ENCODE data around the gene IAH1.
"Not testable (repeated sequence)": the region's sequence is repeated elsewhere in the genome, so short reads cannot be mapped to it uniquely, and the experiment has no call there.

Gene IAH1

DNA sequence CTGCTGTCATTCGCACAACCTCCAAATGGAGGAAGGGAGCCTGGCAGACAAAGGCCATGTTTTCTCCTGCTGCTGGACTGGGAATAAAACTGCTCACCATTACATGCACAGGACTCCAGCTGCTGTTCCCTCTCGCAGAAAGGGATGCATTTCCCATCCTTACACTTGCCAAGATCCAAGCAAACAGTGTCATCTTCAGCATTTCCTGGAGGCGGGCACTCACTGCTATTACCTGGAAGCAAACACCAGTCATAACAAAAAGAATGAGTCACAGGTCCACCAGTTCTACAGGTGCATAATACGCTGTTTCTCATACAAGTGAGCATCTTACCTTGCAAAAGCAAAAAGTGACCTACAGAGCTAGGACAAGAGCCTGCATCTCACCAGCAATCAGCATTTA, 22.7 kb downstream of the IAH1 start:
- Histone ChIP-seq H3K79me2 (ENCODE audit: insufficient read depth, low read length) (no peaks in the 10 kb centered on the region), H3K27ac (ENCODE audit: low read depth, low read length) (no peak overlapping the region), H3K36me3 (ENCODE audit: low read length) (peaks cover 42% of the 10 kb centered on the region), H3F3A (ENCODE audit: insufficient read depth) (0 out of 2 replicates have a peak, but pooled peaks cover 3% of the 10 kb centered on the region), H3K4me2 (ENCODE audit: low read depth, low read length, poor library complexity, severe bottlenecking) (no peak overlapping the region), H3K4me3 (ENCODE audit: insufficient read depth, low read length, poor library complexity, severe bottlenecking) (no peak overlapping the region), H3K9me2 (replicated peaks; ENCODE audit: insufficient read depth, low read length) (no peaks in the 10 kb centered on the region), H3K27me3 (ENCODE audit: low read length) (no peaks in the 10 kb centered on the region), H4K20me1 (ENCODE audit: low read depth, low read length) (no peaks in the 10 kb centered on the region), H3K9me3 (ENCODE audit: insufficient read depth, low read length) (no peaks in the 10 kb centered on the region), H2AFZ (ENCODE audit: low read depth, low read length, severe bottlenecking) (no peak overlapping the region), H3K9ac (ENCODE audit: low read length) (no peak overlapping the region)
- no peak for TF ChIP-seq EZH2phosphoT487 (conservative IDR thresholded peaks at IDR 0.05; ENCODE audit: low read length)
- TF ChIP-seq, protein P1, sequence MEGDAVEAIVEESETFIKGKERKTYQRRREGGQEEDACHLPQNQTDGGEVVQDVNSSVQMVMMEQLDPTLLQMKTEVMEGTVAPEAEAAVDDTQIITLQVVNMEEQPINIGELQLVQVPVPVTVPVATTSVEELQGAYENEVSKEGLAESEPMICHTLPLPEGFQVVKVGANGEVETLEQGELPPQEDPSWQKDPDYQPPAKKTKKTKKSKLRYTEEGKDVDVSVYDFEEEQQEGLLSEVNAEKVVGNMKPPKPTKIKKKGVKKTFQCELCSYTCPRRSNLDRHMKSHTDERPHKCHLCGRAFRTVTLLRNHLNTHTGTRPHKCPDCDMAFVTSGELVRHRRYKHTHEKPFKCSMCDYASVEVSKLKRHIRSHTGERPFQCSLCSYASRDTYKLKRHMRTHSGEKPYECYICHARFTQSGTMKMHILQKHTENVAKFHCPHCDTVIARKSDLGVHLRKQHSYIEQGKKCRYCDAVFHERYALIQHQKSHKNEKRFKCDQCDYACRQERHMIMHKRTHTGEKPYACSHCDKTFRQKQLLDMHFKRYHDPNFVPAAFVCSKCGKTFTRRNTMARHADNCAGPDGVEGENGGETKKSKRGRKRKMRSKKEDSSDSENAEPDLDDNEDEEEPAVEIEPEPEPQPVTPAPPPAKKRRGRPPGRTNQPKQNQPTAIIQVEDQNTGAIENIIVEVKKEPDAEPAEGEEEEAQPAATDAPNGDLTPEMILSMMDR (IDR thresholded peaks at IDR 0.05; ENCODE audit: insufficient read depth, low read length, poor library complexity, severe bottlenecking) = no peak

DNA sequence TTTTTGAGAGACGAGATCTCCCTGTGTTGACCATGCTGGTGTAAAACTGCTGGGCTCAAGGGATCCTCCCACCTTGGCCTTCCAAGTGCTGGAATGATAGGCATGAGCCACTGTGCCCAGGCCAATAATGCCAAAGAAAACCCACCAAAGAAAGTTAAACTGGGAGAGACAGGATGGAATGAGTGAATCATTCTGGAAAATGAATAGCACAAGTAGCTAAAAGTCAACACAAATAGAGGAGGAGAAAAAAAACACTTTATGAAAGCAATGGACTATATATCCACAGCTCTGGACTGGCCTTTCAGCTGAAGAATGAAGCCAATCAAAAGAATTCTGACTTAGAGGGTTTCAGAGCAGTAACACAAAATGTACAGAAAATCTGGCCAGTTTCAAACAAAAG, 23.9 kb downstream of the IAH1 start:
- H3K9me3 ChIP-seq (ENCODE audit: insufficient read depth, low read length) = no peaks in the 10 kb centered on the region
- H3F3A ChIP-seq (ENCODE audit: insufficient read depth) = no peaks in the 10 kb centered on the region
- no peaks in the 10 kb centered on the region for H3K27me3 ChIP-seq (ENCODE audit: low read length)
- no peak overlapping the region for H3K9ac ChIP-seq (ENCODE audit: low read length)
- TF ChIP-seq EZH2phosphoT487 (conservative IDR thresholded peaks at IDR 0.05; ENCODE audit: low read length) = no peak
- TF ChIP-seq, protein P1 (IDR thresholded peaks at IDR 0.05; ENCODE audit: insufficient read depth, low read length, poor library complexity, severe bottlenecking) = no peak
- H3K9me2 ChIP-seq (replicated peaks; ENCODE audit: insufficient read depth, low read length) = no peaks in the 10 kb centered on the region
- no peak overlapping the region for H3K4me2 ChIP-seq (ENCODE audit: low read depth, low read length, poor library complexity, severe bottlenecking)
- H3K27ac ChIP-seq (ENCODE audit: low read depth, low read length) = no peak overlapping the region
- peaks cover 34% of the 10 kb centered on the region for H3K36me3 ChIP-seq (ENCODE audit: low read length)
- H2AFZ ChIP-seq (ENCODE audit: low read depth, low read length, severe bottlenecking) = no peak overlapping the region
- H3K79me2 ChIP-seq (ENCODE audit: insufficient read depth, low read length) = no peaks in the 10 kb centered on the region
- no peak overlapping the region for H3K4me3 ChIP-seq (ENCODE audit: insufficient read depth, low read length, poor library complexity, severe bottlenecking)
- H4K20me1 ChIP-seq (ENCODE audit: low read depth, low read length) = no peaks in the 10 kb centered on the region

DNA sequence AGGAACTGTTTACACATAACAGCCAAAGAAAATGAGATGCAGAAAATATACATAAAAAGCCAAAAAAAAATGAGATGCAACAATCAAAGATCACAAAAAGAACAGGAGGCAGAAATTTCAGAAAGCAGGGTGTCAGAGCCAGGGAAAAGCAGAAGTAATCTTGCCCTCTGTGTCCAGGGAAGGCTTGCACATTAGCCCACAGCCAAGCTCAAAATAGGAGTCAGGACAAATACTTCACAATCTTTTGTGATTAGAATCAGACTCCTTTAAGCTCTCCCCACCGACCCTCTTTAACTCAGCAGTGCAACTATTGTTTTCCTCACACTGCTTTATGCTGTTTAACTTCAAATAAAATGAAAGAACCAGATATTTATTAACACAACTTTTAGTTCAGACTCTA, 34.6 kb downstream of the IAH1 start:
- no peaks in the 10 kb centered on the region for H4K20me1 ChIP-seq (ENCODE audit: low read depth, low read length)

DNA sequence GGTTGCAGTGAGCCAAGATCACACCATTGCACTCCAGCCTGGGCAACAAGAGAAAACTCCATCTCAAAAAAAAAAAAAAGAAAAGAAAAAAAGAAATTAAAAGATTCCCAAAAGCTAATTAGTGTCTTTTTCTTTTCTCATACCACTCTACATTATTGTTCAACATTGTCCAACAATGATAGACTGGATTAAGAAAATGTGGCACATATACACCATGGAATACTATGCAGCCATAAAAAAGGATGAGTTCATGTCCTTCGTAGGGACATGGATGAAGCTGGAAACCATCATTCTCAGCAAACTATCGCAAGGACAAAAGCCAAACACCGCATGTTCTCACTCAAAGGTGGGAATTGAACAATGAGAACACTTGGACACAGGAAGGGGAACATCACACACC, 39.6 kb downstream of the IAH1 start:
- peaks cover 28% of the 10 kb centered on the region; the same call in 1 of the 2 replicates for H3K36me3 ChIP-seq (ENCODE audit: low read length)
- H3K4me3 ChIP-seq (ENCODE audit: insufficient read depth, low read length, poor library complexity, severe bottlenecking); H3K9ac ChIP-seq (ENCODE audit: low read length); H3K79me2 ChIP-seq (ENCODE audit: insufficient read depth, low read length); H3K4me2 ChIP-seq (ENCODE audit: low read depth, low read length, poor library complexity, severe bottlenecking); H3K9me2 ChIP-seq (replicated peaks; ENCODE audit: insufficient read depth, low read length); H3K27me3 ChIP-seq (ENCODE audit: low read length); H4K20me1 ChIP-seq (ENCODE audit: low read depth, low read length); H3K9me3 ChIP-seq (ENCODE audit: insufficient read depth, low read length); H2AFZ ChIP-seq (ENCODE audit: low read depth, low read length, severe bottlenecking); H3F3A ChIP-seq (ENCODE audit: insufficient read depth); H3K27ac ChIP-seq (ENCODE audit: low read depth, low read length): not testable (repeated sequence)

More for the DNA sequence above, 34.6 kb downstream of the IAH1 start:
- TF ChIP-seq EZH2phosphoT487 (conservative IDR thresholded peaks at IDR 0.05; ENCODE audit: low read length) = no peak
- TF ChIP-seq, protein P1 (IDR thresholded peaks at IDR 0.05; ENCODE audit: insufficient read depth, low read length, poor library complexity, severe bottlenecking) = no peak
- Histone ChIP-seq H3K27me3 (ENCODE audit: low read length) (no peaks in the 10 kb centered on the region), H3K9me2 (replicated peaks; ENCODE audit: insufficient read depth, low read length) (no peaks in the 10 kb centered on the region), H3K36me3 (ENCODE audit: low read length) (peaks cover 21% of the 10 kb centered on the region; the same call in 1 of the 2 replicates), H3F3A (ENCODE audit: insufficient read depth) (peaks cover 4% of the 10 kb centered on the region; the same call in 1 of the 2 replicates), H3K9me3 (ENCODE audit: insufficient read depth, low read length) (no peaks in the 10 kb centered on the region), H2AFZ (ENCODE audit: low read depth, low read length, severe bottlenecking) (no peak overlapping the region), H3K27ac (ENCODE audit: low read depth, low read length) (no peak overlapping the region), H3K9ac (ENCODE audit: low read length) (no peak overlapping the region), H3K4me2 (ENCODE audit: low read depth, low read length, poor library complexity, severe bottlenecking) (no peak overlapping the region), H3K79me2 (ENCODE audit: insufficient read depth, low read length) (peaks cover 5% of the 10 kb centered on the region; the same call in 1 of the 2 replicates), H3K4me3 (ENCODE audit: insufficient read depth, low read length, poor library complexity, severe bottlenecking) (no peak overlapping the region)
